Measurements from ENCODE around the gene AKAP17A.

DNA sequence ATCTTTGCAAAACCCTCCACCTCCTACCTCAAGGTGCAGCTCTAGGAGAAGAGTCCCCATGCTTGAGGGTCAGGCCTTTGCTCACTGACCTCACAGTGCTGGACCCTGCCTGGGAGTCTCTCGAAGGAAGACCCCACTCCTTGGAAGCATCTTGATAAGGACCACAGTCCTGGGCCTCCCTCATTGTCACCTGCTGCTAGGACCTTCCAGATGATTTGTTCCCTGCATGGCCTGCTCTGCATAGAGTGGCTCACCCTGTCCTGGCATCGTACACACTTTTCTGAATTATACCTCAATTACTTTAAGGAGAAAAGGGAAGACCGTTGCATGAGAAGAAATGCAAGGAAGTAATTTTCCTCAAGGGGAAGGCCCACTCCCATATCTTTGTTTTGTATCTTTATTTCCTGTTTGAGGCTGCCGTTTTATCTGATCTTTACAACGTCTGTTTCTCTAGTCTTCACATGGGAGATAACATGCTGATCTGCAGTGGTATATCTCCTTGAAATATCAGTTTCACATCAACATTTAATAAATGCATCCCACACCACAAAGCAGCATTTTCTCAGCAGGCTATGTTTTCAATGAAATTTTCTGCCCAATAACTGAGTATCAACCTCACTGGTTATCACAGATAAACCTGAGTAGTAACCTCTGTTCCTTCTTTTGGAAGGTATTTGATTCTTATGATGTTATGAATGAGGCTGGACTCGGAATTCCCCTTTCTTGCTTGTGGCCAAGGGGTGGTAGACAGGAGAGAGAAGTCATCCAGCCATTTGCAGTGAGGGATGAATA, 15.0 kb upstream of the AKAP17A start:
- TF ChIP-seq, protein P1, sequence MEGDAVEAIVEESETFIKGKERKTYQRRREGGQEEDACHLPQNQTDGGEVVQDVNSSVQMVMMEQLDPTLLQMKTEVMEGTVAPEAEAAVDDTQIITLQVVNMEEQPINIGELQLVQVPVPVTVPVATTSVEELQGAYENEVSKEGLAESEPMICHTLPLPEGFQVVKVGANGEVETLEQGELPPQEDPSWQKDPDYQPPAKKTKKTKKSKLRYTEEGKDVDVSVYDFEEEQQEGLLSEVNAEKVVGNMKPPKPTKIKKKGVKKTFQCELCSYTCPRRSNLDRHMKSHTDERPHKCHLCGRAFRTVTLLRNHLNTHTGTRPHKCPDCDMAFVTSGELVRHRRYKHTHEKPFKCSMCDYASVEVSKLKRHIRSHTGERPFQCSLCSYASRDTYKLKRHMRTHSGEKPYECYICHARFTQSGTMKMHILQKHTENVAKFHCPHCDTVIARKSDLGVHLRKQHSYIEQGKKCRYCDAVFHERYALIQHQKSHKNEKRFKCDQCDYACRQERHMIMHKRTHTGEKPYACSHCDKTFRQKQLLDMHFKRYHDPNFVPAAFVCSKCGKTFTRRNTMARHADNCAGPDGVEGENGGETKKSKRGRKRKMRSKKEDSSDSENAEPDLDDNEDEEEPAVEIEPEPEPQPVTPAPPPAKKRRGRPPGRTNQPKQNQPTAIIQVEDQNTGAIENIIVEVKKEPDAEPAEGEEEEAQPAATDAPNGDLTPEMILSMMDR (IDR thresholded peaks at IDR 0.05; ENCODE audit: low read length), result no peak
- no peak for TF ChIP-seq EZH2 (IDR thresholded peaks at IDR 0.05; ENCODE audit: borderline replicate concordance, low read length)
